Kidney (tissue), 14 donors: ENCODE results near the gene TMF1. TPM values are rescaled to one million over a fixed set of nuclear protein-coding genes. Genes with fewer than 3 reads are reported as not detected.

ENCODE experiments used
- DNase-seq, 5 donors: peaks; one replicate each; pipeline ENCODE4 v3.0.0-alpha.2; 2013 to 2020
- FAIRE-seq: peaks from 2 replicates; lab custom pipeline; 2012; peaks lifted over from hg19 to GRCh38; lab: Jason Lieb, UNC
- H3K27ac ChIP-seq, 2 donors: one replicate each; pipeline ENCODE4 v1.7.0; 2013; ENCODE audit warnings: low read depth in 2 of 2, low read length in 2 of 2, inconsistent platforms in 1 of 2
- H3K27me3 ChIP-seq: one replicate; pipeline ENCODE4 v1.7.1; 2013; ENCODE audit warnings: low read length, inconsistent platforms; ENCODE audit not compliant: control insufficient read depth, insufficient read depth
- H3K36me3 ChIP-seq, 3 donors: one replicate each; pipeline versions ENCODE4 v1.7.0 to v1.7.1; 2013; ENCODE audit warnings: low read length in 3 of 3, control low read depth in 1 of 3, inconsistent platforms in 1 of 3; ENCODE audit not compliant: insufficient read depth in 3 of 3, control insufficient read depth in 2 of 3
- H3K4me1 ChIP-seq, 3 donors: one replicate each; pipeline versions ENCODE4 v1.7.0 to v1.7.1; 2013; ENCODE audit warnings: low read length in 3 of 3, inconsistent platforms in 1 of 3, low read depth in 1 of 3; ENCODE audit not compliant: control insufficient read depth in 2 of 3, insufficient read depth in 2 of 3
- H3K4me3 ChIP-seq, 3 donors: one replicate each; pipeline versions ENCODE4 v1.7.0 to v1.8.1; 2013; ENCODE audit warnings: low read length in 3 of 3, control low read depth in 1 of 3, inconsistent platforms in 1 of 3
- H3K9ac ChIP-seq, 3 donors: one replicate each; pipeline versions ENCODE4 v1.7.0 to v1.7.1; 2013; ENCODE audit warnings: low read length in 3 of 3, control low read depth in 1 of 3, inconsistent platforms in 1 of 3
- H3K9me3 ChIP-seq, 3 donors: one replicate each; pipeline versions ENCODE4 v1.7.0 to v1.7.1; 2013; ENCODE audit warnings: low read length in 3 of 3, control low read depth in 1 of 3, inconsistent platforms in 1 of 3; ENCODE audit not compliant: control insufficient read depth in 2 of 3, insufficient read depth in 1 of 3
- intact Hi-C: fragments of 100-400 bp; cut with DNase I; formaldehyde crosslinking; loops from one replicate; pipeline ENCODE4 v1.11.1; 2022
- polyA plus RNA-seq: library from polyadenylated mRNA; stranded (reverse); fragments of 350-450 nt; fragmentation: Illumina TruSeq; extraction: RNeasy Lipid Tissue Mini Kit (QIAGEN cat#74804); gene quantifications from one replicate; pipeline ENCODE4 v1.2.3, GENCODE V29; 2014; ENCODE audit warnings: low read depth, low replicate concordance; ENCODE audit not compliant: insufficient read depth
- total RNA-seq: library from RNA; stranded (reverse); fragmentation: NEBNext Ultra II Directional; extraction: Animal tissue kit (Norgen Biotek cat#: 25700); gene quantifications from one replicate; pipeline ENCODE4 v1.2.1, GENCODE V29; 2021
- TF ChIP-seq, protein P1 (sequence below): IDR thresholded peaks from 3 replicates; pipeline ENCODE4 v1.5.1; 2012; ENCODE audit warnings: mild to moderate bottlenecking, moderate library complexity, borderline replicate concordance; ENCODE audit not compliant: insufficient read depth; ENCODE audit errors: extremely low read depth
- donor health status: control.
- donor health status: control.
- donor health status: control.
- donor health status: control.
- donor health status: control.
- donor health status: DM: yes; HTN: yes; CAD: no.
- donor health status: Normal renal cell carcinoma (clear cell type).

Gene TMF1
- total and polyA plus RNA-seq, 2 donors from 2014 or later: 6.5 to 38.8 TPM

GRCh38 chr3:69090021-69090420, 37.9 kb upstream of the TMF1 start:
- H3K4me1 ChIP-seq: peaks cover 0 to 31% (median 27%) of the 10 kb centered on the region in 3 donors
- no peaks in the 10 kb centered on the region for H3K27me3 ChIP-seq
- intact Hi-C loops: no loop called here
- TF ChIP-seq, protein P1, sequence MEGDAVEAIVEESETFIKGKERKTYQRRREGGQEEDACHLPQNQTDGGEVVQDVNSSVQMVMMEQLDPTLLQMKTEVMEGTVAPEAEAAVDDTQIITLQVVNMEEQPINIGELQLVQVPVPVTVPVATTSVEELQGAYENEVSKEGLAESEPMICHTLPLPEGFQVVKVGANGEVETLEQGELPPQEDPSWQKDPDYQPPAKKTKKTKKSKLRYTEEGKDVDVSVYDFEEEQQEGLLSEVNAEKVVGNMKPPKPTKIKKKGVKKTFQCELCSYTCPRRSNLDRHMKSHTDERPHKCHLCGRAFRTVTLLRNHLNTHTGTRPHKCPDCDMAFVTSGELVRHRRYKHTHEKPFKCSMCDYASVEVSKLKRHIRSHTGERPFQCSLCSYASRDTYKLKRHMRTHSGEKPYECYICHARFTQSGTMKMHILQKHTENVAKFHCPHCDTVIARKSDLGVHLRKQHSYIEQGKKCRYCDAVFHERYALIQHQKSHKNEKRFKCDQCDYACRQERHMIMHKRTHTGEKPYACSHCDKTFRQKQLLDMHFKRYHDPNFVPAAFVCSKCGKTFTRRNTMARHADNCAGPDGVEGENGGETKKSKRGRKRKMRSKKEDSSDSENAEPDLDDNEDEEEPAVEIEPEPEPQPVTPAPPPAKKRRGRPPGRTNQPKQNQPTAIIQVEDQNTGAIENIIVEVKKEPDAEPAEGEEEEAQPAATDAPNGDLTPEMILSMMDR: no peak
- H3K4me3 ChIP-seq: no peak overlapping the region
- DNase-seq (no peak), FAIRE-seq (no peak)
- H3K9ac ChIP-seq: no peak overlapping the region
- H3K27ac ChIP-seq: no peak overlapping the region
- H3K9me3 ChIP-seq: no peaks in the 10 kb centered on the region
- no peaks in the 10 kb centered on the region for H3K36me3 ChIP-seq

GRCh38 chr3:69088063-69088462, 35.9 kb upstream of the TMF1 start:
- Histone ChIP-seq H3K36me3 (no peaks in the 10 kb centered on the region), H3K27ac (peak overlapping the region; percentile 2 to 49), H3K9me3 (no peaks in the 10 kb centered on the region), H3K4me3 (no peak overlapping the region), H3K9ac (no peak overlapping the region), H3K4me1 (peaks cover 0 to 29% (median 17%) of the 10 kb centered on the region in 3 donors), H3K27me3 (no peaks in the 10 kb centered on the region)
- DNase-seq: no peak
- FAIRE-seq: no peak
- intact Hi-C loops: no loop called here
- TF ChIP-seq, protein P1: no peak

DNA sequence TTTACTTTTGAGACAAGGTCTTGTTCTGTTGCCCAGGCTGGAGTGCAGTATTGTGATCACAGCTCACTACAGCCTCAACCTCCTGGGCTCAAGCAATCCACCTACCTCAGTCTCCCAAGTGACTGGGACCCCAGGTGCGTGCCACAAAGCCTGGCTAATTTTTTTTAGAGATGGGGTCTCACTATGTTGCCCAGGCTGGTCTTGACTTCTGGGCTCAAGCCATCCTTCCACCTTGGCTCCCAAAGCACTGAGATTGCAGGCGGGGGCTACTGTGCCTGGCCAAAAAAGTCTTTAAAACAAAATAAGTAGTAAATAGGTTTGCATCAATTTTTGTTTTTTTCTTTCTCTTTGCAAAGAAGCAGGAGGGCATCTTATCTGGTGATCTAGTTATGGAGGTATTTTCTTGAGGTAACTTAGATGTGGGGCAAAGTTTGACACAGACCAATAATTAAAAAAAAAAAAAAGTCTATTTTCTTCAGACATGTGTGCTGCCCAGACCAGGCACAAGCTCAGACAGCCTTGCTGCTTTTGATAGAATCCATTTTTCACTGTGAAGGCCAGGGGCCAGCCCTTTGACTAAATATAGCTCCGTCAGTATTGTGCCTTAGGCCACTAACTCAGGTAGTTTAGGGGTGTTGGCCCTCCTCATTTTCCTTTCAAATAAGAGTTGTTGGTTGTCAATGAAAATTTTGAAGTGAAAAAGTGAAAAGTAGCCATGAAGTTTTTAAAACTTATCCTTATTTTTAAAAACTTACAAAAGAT, 35.1 kb upstream of the TMF1 start:
- TF ChIP-seq, protein P1: no peak
- no peak for DNase-seq
- intact Hi-C loops: no loop called here
- no peak for FAIRE-seq
- Histone ChIP-seq H3K4me1 (peaks cover 0 to 28% (median 15%) of the 10 kb centered on the region in 3 donors), H3K4me3 (no peak overlapping the region), H3K9me3 (no peaks in the 10 kb centered on the region), H3K27me3 (no peaks in the 10 kb centered on the region), H3K9ac (no peak overlapping the region), H3K36me3 (no peaks in the 10 kb centered on the region), H3K27ac (peak overlapping the region; percentile 43 to 52)
